ENCODE measurements around the gene GSTM3.

The GSTM3 gene

DNA sequence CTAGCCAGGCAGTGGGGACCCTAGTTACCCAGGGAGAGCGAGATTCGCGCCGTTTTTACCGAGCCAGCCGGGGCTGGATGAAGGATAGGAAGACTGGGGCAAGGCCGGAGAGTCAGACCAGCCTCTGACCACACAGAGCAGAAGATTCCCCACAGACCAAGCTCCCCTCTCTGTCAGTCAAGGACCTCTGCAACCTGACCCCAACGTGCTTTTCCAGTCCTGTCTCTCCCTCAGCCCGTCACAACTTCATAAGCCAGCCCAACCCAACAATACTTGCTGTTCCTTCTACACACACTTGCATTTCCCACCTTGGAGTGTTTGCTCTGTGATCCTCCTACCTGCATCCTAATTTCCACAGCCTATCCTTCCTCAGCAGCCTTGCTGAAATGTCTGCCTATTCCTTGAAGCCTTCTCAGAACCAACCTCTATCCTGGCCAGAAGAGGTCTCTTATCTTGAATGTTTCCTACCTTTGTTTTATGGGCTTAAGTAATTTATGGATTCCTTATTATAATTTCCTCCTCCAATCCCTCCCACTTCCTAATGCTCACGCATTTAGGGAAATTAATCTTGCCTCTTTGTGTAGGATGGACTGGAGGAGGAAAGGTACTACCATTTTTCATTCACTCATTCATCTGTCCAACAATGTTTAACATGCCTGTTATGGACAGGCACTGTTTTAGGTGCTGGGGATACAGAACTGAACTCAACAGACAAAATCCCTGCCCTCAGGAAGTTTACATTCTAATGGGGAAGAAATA is at the start of gene GSTM3:
TSS of gene GSTM3 (minus strand) at position 424 of the 759 bp plus-strand sequence. CDS start 751 bp downstream, outside the sequence.
- DNase-seq, result no peak

DNA sequence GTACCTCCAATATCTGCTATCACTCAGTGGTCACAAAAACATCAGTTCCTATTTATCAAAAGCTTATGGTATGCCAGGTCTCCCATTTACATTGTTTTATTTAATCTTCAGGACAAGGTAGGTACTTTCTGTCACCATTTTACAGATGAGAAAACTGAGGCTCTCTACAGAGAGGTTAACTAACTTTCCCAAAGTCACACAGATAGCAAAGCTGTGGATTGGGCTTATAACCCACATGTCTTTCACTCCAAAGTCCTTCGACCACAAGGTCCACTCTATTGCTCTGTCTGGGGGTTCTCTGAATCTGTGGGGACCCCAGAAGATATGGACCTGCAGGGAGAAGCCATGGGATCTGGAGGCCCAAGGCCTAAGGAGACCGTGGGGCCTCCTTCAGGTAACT is 49.5 kb upstream of the GSTM3 start:
- DNase-seq, result no peak

GRCh38 chr1:109789551-109790180 is 48.8 kb upstream of the GSTM3 start:
- DNase-seq, result no peak

DNA sequence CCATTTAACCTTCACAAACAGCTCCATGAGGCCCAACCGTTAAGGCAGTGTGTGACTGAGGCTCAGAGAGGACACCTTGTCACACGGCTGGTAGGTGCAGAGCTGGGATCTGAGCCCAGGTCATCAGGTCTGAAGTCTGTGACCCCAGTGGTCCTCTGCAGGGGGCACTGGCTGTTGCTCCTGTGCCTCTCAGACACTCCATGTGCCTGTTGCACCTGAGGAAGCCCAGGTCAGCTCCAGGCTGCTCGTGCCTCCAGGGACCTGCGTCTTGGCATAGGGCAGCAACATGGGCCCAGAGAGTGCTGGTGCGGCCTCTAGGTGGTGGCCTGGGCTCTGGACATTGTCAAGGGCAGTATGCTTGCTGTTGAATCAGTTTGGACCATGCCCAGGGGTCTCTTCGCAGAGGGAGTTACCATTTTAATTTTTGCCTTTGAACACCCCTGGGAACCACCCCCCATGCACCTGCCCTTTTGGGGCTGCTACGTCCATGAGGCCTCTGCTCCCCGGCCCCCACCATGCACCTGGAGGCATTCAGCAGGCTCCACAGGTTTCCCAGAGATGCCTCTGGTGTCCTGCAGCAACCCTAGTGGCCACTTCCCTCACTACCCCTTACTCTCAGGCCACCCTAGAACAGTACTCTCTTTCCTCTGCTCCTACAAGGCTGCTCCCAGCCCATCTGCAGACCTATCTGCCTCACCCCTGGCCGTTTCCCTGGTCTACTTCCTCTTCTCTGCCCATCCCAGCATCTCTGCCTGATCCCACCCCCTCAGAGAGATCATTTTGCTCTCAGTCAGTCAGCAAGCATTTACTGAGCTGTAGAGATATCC is 48.1 kb upstream of the GSTM3 start:
- no peak for DNase-seq

DNA sequence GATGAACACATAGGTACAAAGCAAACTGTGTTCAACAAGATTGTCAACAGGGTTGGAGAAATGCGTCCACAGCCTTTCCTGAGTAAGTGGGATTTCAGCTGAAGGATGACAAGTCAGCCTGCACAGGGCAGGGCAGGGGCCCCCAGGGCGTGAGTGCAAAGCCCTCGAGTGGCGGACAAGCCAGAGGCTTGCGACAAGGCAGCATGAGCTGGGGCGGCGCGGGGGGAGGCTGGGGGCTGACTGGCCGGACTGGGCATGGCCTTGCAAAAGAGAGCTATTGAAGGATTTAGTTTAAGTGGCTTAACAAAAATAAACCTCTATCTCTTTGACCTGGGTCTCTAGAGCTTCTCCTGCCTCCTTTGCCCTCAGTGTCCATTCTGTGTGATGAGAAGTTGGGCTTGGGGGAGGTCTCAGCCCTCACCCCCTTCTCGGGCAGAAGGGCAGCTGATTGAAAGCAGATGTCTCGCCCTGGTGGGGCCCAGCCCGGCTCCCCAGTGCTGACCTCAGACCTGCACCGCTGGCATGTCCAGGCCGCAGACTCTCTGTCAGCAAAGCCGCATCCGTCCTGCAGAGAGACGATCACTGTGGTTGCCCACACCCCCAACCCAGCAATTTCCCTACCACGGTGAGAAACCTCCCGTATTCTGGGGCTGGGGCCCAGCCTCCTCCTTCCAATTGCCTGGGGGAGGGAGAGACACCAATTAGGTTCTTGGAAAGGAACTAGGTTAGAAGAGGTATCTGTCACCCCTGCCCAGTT is 47.2 kb upstream of the GSTM3 start:
- DNase-seq, result no peak

DNA sequence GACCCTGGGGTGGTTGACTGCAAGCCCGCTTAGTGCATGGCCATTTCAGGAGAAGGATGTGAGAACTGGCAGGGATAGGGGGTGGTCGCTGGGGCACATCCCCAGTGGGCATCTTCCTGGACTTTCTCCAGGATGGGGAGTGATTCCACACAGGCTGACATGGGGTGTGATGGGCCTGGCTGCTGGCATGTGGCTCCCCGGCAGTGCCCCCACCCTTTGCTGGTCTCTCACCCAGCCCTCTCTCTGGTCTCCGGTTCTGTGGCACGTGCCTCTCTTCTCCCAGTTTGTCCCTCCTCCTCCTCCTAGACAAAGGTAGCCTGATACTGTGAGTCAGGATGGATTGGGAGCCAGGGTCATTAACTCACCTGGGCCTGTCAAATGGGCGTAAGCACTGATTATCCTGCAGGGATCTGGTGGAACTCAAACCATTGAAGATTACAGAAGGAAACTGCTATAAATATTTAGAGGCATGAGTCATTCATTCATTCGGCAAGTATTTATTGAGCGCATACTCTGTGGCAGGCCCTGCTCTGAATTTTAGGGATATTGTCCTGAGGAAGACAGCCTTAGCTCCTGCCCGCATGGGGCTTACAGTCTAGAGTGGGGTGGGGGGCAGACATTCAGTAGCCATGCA is 46.5 kb upstream of the GSTM3 start:
- no peak for DNase-seq

DNA sequence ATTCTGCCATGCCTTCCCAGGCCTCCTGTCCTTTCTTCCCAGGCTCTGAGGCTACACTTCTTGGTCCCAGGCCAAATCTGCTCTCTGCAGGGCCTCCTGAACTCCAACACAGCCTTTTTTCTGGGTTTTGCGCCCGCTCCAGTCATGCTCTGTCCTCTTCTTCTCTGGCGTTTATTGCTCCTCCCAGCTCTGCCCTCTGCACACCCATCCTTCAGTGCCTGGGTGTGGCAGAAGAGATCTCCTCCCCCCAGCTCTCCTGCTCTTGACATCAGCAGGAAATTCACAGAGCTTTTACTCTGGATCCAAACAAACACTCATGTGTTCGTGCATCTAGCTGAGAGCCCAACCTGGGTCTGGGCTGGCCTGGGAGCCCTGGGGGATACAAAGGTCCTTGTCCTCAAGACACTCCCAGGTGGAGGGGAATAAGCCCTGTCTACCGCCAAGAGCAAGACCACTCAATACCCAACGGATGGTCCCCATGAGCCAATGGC is 45.7 kb upstream of the GSTM3 start:
- DNase-seq, result no peak

DNA sequence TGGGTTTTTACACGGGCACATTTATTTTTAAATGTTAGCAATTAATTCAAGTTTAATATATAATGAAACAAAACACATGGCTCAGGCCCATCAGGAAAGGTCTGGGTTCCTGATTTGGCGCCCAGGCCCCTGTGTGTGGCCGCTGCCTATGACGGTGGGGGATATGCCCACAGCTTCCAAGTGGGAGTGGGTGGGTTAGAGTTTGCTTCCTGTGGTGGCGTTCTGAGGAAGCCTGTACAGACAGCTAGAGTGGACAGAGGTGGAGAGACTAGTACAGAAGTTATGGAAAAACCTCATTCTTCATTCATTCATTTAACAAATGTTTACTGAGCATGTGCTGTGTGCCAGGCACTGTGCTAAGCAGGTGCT is 45.3 kb upstream of the GSTM3 start:
- DNase-seq, result no peak

GRCh38 chr1:109785446-109786111 is 44.7 kb upstream of the GSTM3 start:
- no peak for DNase-seq

DNA sequence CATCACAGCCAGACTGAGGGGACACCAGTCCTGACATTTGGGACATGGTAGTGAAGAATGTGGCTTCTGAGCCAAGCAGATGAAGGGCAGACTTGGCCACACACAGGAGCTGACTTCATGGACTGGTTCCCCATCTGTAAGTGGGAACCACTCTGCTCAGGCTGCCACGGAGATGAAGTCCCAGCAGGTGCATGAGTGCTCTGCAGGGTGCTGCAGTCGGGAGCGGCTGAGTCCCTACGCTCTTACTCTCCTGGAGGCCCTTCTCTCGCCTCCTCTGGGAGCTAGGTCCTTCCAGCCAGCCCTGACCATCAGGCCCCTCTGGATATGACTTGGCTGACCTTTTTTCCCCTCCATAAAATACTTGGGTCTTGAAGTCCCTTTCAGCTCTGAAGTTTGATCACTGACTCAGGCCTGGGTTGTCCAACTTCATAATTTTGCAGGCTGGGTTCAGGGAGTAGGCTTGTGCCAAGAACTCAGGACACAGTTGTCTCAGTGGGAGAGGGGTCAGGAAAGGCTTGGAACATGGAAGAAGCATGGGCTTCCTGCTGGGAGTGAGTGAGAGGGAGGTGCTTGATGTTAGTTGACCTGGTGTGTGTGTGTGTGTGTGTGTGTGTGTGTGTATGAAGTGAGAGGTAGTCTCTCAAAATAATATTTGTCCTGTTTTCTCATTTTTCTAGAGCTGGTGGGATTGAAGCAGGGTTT is 43.9 kb upstream of the GSTM3 start:
- no peak for DNase-seq

- no peak for DNase-seq
These were observed 42.6 kb upstream of the GSTM3 start for GRCh38 chr1:109783436-109783835.

GRCh38 chr1:109782927-109783326 is 42.1 kb upstream of the GSTM3 start:
- DNase-seq, result no peak

DNA sequence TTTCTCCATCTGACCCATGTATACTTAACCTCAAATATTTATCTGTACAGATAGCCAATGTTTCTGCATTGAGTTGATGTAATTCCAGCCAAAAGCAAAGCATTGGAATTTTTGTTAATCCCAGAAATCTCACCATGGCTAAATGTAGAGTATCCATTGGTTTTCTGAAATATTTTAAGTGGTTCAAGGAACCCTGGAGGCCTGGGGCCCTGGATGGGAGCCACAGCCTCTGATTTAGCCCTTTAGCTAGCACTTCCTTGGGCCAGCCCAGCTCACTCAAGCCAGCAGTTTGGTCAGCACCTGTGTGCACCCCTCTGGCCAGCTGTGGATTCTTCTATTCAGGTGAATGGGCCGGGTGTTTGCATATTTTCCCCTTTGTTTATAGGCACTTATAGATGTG is 41.7 kb upstream of the GSTM3 start:
- no peak for DNase-seq

- no peak for DNase-seq
These were observed 41.0 kb upstream of the GSTM3 start for GRCh38 chr1:109781806-109782205.

DNA sequence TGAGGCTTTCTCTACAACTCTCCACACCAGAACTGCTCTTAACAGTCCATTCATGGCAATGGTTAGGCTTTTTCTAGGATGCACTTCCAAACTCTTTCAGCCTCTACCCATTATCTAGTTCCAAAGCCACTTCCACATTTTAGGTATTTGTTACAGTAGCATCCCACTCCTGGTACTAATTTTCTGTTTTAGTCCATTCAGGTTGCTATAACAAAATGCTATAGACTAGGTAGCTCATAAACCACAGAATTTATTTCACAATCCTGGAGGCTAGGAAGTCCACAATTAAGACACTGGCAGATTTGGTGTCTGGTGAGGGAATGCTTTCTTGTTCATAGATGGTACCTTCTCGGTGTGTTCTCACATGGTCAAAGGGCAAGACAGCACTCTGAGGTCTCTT is 40.1 kb upstream of the GSTM3 start:
- DNase-seq, result no peak

DNA sequence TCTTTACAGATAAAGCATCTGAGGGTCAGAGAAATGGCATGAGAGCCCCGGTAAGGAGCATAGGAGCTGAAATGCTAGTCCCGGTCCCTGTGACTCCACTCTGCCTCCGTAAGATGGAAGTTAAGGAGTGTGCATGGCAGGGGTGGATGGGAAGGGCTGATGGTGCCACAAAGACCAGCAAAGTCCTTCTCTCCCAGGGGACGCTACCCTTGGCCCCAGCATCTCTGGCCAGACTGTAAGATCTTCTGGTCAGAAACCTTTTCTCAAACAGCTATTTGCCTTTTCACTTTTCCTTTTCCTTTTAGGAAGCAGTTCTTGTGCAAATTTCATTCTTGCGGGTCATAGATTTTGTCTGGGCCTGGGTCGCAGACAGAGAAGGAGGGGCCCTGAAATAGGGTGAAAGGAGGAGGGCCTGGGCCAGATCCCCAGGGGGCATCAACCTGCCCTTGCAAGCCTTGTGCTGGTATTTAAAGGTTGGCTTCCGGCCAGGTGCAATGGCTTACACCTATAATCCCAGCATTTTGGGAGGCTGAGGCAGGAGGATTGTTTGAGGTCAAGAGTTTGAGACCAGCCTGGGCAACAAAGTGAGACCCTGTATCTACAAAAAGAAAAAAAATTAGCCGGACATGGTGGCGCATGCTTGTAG is 37.3 kb upstream of the GSTM3 start:
- DNase-seq, result no peak

DNA sequence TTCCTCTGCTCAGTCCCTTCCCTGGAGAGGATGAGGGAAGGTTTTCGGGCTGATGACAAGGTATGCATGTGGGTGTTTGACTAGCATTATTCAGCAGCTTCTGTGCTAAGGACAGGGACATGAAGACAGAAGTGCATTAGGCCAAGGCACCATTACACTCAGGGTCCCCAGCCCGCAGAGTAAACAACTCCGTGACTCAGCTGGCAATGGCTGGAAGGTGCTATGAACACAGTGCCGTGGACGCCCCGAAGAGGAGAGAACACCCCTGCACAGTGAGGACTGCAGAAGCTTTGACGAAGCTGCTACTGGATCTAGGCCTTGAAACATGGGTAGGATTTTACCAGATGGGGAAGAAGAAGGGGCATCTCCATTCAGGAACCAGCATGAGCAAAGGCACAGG is 36.6 kb upstream of the GSTM3 start:
- DNase-seq, result no peak

DNA sequence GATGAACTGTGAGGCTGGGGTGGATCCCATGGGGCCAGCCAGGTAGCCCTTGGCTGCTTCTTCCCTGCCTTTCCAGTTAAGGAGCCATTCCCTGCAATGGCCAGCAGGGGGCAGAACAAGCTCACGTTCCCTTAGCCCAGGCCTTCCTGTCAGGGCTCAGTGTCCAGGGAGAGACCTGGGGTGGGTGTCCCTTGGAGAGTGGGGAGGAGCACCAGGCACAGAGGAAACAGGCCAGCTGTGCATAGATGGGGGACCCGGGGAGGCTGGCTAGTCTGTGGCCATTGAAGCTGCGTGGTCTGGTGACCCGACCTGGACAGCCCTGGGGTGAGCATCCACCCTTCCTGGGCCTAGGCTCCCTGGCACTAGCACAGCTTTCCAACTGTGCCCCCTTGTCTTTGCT is 36.1 kb upstream of the GSTM3 start:
- DNase-seq, result peak; percentile 87

- DNase-seq, result no peak
These were observed 35.5 kb upstream of the GSTM3 start for GRCh38 chr1:109776206-109776835.

- no peak for DNase-seq
These were observed 34.6 kb upstream of the GSTM3 start for GRCh38 chr1:109775398-109775797.
